SK-N-MC (cell line): ENCODE measurements around the gene PALMD.

Experiments used
- EZH2 ChIP-seq: fragments of 200-600 bp; sonication (generic); IDR thresholded peaks from one replicate; pipeline ENCODE4 v1.6.1; 2017; ENCODE audit warnings: antibody characterized with exemption
- FOXP2 ChIP-seq: optimal IDR thresholded peaks from 2 replicates; pipeline ENCODE3; 2011; ENCODE audit warnings: mild to moderate bottlenecking, moderate library complexity; ENCODE audit not compliant: insufficient read depth; ENCODE audit errors: extremely low read length, control extremely low read depth
- POLR2AphosphoS5 ChIP-seq: IDR thresholded peaks from 2 replicates; pipeline ENCODE4 v1.6.1; 2012; ENCODE audit warnings: mild to moderate bottlenecking, low read depth, low read length, borderline replicate concordance

GRCh38 chr1:99643021-99643779 is 2.7 kb upstream of the PALMD start:
- TF ChIP-seq EZH2 (no peak), POLR2AphosphoS5 (no peak), FOXP2 (no peak)
